GF-D8 (cell line): ENCODE measurements around the gene NGDN.
"Not testable (repeated sequence)": the region's sequence is repeated elsewhere in the genome, so short reads cannot be mapped to it uniquely, and the experiment has no call there.

Source experiments
- DNase-seq: peaks from one replicate; lab custom pipeline; 2025; lab: John Stamatoyannopoulos, UW

The NGDN gene, protein sequence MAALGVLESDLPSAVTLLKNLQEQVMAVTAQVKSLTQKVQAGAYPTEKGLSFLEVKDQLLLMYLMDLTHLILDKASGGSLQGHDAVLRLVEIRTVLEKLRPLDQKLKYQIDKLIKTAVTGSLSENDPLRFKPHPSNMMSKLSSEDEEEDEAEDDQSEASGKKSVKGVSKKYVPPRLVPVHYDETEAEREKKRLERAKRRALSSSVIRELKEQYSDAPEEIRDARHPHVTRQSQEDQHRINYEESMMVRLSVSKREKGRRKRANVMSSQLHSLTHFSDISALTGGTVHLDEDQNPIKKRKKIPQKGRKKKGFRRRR

DNA sequence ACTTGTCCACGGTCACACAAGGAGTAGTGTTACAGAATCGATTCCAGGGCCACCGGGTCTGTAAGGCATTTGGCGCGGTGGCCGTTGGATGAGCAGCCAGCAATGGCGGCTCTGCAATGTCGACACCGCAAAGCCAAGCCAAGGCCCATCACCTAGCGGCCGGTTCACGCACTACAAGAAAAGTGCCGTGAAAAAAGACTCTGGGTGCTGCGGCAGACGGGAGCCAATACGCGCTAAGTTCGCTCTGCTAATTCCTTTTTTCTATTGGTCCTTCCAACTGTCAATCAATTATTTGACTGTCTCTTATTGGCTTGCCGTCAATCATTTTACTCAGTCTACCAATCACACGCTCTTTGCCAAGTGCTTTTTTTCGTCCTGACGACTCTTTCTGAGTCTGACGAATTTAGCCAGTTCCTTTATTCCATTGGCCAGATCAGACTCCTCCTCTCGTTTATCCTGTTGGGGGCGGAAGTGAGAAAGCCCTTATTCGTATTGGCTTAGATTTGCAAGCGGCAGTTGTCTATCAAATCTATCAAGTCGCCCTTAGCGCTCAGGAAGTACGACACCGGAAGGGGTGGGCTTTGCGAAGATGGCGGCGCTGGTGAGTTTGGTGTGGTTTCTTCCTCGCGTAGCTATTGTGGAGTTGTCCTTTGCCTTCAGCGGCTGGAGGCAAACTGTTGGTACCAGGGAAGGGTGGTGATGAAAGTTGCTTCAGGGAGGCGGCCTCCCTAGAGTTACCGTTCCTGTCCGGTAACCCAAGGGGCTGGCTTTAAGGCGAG lies at the start of gene NGDN:
Gene NGDN, plus strand, starts transcription at position 577 of the 779 bp plus-strand sequence. Its CDS starts 13 bp downstream, at position 590.
- peak; percentile 98 for DNase-seq

DNA sequence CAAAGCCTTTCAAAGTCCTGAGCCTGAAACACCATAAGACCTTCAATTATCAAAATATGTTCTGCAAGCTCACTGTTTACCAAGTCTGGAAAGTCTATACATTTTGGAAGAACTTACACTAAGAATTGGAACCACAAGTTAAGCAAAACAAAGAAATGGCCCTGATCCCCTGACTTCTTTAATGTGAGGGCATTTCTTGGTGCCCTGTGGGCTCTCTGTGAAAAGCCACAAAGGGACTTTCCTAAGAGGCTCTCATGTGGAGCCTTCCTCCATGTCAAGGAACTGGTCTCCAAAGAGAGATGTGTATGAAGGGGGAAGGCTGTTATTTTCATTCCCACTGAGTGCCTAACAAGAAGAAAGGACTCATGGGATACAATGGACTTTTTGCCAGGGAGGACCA lies 47.9 kb upstream of the NGDN start:
- no peak for DNase-seq

DNA sequence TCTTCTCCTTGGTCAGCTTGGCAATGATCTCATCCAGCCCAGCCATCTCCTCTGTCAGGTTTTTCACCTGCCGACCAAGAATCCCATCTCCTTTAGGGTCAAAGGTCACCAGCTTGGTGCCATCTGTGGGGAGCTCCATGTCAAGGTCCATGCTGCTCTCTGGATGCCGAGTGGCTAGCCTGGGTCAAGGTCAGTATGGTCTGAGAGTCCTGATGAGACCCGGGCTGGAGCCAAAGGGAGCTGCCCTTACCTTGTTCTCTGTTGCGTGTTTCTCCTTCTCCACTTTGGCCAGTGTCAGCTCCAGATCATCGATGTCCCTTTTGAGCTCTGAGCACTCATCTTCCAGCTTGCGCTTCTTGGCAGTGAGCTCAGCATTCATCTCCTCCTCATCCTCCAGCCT lies 45.8 kb upstream of the NGDN start:
- no peak for DNase-seq

DNA sequence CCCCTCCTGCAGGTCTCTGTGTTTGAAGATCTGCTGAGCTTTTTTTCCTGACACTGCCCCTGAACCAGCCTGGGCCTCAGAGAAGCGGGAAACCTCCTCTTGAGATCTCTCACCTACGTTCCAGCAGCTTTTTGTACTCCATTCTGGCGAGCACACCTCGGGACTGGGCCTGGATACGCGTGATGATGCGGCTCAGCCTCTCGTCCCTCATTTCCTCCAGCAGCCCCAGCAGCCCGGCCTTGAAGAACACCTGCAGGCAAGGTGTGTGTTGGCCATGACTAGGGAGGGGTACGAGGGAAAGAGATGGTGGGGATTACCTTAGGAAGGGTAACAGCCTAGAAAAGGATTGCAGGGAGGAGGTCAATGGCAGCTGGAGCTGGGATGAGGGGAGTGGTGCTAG lies 44.3 kb upstream of the NGDN start:
- no peak for DNase-seq

DNA sequence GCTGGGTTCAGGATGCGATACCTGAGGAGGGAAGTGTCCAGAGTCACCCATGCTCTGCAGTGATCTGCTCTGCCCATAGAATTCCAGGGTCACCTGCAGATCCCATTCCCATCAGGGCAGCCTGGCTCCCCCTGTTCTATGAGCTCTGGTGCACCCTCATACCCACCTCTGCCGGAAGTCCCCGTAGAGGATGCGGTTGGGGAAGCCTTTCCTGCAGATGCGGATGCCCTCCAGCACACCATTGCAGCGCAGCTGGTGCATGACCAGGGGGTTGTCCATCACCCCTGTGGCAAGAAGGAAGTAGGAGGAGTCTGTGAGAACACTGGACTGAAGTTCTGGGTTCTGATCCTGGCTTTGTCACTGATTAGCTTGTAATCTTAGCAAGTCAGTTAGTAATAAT lies 43.7 kb upstream of the NGDN start:
- DNase-seq = not testable (repeated sequence)

DNA sequence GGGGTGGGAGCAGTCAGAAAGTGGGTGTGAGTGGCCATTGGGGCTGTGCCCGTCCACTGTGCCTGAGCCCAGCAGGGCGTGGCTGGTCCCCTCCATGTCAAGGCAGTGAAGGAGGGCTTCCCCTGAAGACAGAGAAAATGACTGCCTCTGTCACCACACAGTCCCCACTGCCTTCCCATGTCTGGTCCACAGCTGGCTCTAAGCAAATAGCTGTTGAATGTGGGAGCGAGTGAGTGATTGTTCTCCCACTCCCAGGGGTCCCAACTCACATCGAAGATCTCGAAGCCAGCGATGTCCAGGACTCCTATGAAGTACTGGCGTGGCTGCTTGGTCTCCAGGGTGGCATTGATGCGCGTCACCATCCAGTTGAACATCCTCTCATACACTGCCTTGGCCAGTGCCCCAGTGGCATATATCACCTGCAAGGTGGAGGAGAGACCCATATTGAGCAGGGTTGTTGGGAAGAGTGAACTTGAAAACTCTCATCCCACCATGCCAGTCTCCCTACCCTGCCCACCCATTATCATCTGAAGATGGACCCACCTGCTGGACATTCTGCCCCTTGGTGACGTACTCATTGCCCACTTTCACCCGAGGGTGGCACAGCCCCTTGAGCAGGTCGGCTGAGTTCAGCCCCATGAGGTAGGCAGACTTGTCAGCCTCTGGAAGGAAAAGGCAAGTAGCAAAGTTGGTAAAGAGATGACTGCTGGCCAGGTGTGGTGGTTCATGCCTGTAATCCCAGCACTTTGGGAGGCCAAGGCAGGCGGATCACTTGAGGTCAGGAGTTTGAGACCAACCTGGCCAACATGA lies 40.6 kb upstream of the NGDN start:
- no peak for DNase-seq

DNA sequence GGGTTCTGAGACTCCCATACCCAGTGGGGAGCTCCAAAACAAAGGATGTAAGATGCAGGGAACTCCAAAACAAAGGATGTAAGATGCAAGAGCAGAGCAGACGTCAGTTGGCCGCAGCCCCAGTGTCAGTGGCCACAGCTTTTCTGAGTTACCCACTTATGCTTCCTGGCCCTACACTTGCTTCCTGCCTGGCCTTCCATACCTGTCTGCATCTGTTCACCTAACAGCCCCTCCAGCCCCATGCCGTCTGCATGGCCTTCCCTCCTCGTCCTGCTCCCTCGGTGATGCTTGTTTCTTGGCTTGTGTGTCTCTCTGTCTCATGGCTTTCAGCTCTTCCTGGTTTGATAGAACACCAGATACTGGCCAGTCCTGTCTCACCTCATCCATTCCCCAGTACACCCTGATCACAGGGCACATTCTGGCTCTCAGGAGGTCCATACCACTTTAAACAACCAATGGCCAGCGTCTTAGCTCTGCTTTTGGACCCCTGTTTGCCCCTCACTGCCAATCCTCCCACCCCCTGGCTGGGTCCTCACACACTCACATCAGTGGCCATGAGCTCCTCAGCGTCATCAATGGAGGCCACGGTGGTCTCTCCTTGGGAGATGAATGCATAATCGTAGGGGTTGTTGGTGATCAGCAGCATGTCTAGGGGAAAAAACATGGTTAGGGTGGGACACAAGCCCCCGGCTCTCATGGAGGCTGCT lies 39.3 kb upstream of the NGDN start:
- no peak for DNase-seq

DNA sequence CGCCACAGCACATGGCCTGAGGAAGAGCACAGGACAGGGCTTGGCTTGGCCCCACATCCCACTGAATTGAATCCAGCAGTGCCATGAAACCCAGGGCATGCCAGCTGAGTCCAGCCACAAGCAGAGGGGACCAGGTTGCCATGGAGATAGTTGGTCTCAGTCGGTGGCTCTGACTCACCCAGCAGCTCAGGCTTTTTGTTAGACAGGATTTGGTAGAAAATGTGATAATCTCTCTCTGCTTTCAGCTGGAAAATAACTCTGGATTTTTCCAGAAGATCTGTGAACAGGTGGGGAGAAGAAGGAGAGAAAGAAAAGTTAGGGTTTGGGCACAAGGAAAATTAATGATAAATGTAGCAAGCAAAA lies 38.8 kb upstream of the NGDN start:
- no peak for DNase-seq

DNA sequence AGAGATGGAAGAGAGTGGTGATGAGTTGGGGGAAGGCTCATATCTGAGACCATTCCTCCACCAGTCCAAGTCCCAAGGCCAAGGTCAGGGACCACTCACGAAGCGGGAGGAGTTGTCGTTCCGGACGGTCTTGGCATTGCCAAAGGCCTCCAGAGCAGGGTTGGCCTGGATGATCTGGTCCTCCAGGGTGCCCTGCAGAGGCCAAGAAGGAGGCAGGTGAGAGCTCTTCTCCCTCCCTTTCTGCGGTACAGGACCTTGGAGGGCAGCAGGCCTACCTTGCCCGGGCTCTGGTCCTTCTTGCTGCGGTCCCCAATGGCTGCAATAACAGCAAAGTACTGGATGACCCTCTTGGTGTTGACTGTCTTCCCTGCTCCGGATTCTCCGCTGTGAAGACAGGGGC lies 38.0 kb upstream of the NGDN start:
- DNase-seq = no peak

DNA sequence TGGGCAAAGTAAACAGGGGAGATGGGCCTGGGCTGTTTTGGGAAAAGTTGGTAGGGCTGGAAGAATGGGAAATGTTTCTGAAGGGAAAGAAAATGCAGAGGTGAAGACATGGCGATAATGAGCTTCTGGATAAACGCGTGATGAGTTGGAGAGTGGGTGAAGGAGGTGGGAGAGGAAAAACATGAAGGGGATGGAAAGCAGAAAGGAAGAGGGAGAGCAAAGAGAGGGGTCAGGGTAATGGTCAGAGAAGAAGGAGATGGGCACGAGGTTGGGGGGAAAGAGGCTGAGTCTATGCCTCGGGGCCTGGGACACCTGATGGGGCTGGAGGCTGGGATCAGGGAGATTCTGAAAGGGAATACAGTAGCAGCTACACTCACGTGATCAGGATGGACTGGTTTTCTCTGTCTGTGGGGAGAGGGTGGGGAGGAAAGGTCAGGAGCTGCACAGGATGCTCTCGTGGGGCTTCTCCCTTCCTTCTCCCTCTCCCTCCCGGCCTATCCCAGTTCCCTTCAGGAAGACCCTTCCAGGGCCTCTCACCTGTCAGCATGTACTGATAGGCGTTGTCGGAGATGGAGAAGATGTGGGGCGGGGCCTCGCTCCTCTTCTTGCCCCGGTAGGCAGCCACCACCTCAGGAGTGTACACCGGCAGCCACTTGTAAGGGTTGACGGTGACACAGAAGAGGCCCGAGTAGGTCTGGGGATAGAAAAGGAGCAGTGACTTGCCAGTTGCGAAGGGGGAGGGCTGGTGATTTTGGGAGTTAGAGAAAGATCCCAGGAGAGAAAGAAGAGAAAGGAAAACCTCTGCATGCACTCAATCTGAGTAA lies 37.2 kb upstream of the NGDN start:
- DNase-seq = no peak

DNA sequence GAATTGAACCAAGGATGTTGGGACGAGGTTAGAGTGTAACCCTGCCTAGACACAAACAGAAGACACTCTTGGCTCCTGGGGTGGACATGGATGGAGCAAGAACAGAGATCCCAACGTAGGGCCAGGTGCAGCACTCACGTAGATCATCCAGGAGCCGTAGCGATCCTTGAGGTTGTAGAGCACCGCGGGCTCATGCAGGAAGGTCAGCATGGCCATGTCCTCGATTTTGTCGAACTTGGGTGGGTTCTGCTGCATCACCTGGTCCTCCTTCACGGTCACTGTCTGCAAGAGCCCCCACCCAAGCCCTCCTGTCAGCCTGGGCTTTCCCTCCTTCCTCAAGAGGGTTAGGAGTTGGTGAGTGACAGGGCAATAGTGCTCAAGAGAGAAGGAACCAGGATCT lies 36.6 kb upstream of the NGDN start:
- no peak for DNase-seq

DNA sequence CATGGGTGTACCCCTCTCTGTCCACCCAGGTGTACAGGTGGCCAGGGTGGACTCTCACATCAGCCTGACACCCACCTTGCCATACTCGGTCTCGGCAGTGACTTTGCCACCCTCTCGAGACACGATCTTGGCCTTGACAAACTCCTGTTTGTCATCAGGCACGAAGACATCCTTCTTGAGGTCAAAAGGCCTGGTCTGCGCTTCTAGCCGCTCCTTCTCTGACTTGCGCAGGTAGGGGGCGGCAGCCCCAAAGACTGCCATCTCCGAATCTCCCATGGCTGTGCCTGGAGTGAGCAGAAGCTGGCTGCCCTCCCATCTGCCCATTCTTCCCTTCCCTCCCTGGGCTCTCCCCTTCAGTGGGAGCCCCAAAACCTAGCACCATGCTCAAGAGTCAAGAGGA lies 36.0 kb upstream of the NGDN start:
- DNase-seq = no peak

DNA sequence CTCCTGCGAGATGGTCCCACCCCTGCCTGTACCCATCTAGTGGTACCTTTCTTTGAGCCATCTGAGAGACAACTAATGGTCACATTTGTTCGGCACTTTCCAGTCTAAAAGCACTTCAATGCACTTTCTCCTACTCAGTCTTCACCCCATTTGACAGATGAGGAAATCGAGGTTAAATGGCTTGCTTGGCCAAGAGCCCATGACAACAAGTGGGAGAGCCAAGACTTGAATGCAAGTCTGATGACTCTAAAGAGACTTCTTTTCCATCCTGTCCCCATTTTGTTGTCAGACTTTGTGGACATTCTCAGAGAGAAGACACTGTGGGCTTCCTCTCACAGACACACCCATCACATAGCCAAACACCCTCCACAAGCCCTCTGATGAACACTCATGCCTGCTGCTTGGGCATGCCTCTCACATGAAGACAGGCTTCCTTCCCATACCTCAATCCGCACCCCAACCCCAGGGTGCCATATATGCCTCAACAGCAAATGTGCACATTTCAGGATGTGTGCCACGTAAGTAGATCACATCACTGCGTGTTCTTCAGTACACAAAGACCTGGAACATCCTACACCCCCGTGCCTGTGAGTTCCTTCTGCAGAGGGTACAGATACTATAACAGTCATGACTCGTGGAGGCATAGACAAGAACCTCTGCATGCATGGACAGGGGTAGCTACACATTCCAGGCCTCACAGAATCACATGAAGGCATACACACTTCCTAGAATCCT lies 34.8 kb upstream of the NGDN start:
- DNase-seq = no peak

DNA sequence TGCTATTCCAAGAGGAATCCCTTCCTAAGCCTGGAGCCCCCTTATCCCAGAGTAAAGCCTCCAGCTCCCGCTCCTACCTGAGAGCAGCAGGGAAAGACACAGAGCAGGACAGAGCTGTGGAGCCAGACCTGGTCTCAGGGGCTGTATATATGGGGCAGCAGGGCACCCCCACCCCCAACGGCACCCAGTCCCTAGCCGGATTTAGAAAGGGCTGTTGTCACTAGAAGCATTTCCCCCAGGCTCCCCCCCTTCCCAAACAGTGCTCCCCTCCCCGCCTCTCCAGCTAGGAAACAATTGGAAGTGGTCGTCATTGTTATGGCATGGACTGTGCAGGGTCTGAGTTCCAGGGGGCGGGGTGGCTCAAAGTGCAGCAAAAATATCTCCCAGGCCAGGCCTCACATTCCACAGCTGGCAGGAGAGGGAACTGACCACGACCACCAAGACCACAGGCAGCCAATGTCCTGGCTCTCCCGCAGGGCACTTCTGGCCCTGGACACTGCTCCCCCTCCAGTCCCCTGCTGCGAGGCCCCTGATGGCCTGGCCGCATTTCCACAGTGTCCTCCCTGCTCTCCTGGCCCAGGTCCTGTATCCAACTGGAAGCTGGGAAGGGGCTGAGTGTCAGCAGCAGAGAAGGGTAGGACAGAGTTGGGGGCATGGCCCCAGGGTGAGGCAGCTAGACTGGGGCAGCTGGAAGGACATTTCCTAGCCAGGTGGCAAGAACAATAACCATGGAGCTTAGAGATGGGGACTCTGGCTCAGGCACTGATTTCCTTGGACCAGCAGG lies 33.8 kb upstream of the NGDN start, which contains the start of gene MYH7:
Gene MYH7, minus strand, starts transcription at position 118 of the 784 bp plus-strand sequence. CDS start 1,928 bp downstream, outside the sequence.
- DNase-seq = no peak

DNA sequence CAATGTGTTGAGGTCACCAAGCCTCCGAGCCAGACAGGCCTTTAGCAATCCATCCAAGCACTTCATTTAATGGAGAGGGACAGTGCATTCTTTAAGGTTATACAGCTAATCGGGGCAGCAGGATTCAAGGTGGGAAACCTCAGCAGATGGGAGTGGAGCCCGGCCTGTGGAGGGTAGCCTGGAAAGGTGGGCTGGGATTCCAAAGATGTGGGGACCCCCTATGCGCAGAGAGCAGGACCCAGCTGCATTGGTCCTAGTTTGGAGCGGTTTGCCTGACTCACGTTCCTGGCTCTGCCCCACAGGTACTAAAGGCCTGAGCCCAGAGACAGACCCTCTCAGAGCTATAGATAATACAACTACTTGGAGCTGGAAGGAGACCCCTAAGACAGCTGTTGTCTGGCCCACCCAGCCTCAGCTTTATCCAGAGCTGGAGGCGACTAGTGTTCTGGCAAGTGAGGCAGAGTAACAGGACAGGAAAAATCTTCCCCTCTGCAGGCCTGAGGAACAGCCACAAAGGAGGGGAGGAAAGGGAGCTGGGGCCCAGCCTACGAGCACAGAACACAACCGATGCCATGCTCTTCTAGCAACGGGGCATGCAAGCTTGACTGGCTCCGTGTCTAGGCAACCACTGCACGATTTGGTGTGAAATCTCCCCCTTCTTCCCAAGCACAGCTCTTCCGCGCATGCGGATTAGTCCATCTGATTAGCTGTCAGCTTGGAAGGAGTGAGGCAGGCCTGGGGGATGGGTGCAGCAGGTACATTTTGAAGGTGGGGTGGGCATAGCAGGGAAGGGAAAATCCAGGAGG lies 33.0 kb upstream of the NGDN start:
- DNase-seq = no peak

DNA sequence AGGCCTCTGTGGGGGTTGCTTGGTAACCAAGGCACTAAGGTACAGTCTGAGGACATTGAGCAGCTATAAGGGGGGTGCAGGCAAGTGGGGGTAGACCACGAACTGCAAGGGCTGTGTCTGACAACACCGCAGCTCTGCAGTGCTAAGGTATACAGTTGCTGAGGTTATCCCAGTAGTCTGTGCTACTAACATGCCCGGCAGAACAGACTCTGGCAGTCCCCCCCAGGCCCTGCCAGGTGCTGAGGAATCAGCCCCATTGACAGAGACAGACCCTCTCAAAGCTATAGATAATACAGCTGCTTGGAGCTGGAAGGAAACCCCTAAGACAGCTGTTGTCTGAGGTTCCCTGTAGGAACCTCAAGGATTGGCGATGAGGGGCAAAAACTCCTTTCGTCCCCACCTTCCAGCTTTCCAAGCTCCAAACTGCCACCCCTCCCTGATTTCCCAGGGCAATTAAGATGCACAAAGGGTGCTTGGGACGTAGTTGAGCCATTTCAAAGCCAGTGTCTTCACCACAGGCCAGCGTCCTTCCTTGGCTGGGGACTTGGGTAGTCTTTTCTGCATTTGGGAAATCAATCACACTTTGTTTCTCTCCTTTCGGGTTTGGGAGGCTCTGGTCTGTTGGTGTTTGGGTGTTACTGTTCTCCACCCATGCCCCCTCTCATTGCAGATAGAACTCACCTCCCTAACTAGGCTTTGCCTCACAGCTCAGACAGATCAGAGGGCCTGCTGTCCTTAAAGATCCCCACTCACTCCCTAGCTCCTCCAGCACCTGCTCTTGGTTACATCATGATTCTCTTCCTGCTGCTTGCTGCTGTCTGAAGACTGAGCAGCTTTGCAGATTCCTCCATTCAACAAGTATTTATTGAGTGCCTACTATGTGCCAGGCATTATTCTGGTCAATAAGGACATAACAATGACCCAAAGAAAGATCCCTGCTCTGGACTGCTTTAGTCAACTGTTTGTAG lies 32.1 kb upstream of the NGDN start:
- no peak for DNase-seq

DNA sequence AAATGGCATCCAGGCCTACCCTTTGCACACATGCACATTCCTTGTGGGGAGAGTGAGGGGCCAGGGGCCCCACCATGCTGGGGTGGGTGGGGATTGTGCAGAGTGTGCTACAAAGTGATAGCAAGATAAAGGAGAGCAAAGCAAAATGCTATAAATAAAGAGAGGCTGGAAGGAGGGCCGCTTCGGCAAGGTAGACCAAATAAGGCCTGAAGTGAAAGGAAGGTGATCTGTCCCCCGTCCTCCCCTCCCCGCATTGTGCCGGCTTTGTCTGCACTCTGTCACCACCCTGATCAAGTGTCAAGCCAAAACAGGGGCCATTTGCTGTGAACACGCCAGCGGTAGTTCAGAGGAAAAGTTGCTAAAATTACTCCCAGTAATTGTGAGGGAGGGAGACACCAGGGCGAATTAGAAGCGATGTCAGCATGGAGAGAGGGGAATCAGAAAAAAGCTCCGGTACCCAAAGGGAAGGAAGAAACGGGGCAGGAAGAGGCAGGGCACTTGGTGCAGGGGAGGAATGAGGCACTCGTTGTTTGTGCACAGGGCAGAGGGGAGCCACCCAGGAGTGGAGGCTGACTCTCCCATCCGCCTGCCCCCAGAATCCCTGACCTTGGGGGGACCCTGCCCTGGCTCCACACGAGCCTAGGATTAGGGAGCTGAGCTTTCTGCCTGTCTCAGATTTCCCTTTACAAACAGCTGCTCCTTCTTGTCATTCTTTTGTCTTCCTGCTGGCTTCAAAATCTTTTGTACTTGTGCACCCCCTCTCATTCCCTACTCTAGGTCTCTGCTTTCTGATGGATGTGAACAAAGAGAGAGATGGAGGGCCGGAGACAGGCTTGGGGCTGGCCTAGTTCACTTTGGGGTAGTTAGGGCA lies 31.2 kb upstream of the NGDN start:
- DNase-seq = no peak
